SJSA1 (cell line): Measurements from ENCODE around the gene FETUB. TPM values are rescaled to one million over a fixed set of nuclear protein-coding genes. Genes with fewer than 3 reads are reported as not detected.
"Not testable (repeated sequence)": the region's sequence is repeated elsewhere in the genome, so short reads cannot be mapped to it uniquely, and the experiment has no call there.

Source experiments
- DNase-seq, 2 experiments: peaks; one replicate each; pipeline ENCODE4 v3.0.0-alpha.2; 2015 to 2020; ENCODE audit warnings: low spot score in 2 of 2, low read depth in 1 of 2
- H3K27ac ChIP-seq: fragments of 250-450 bp; sonication (Bioruptor Pico); 2 replicates; pipeline ENCODE4 v1.5.1; 2020; ENCODE audit warnings: mild to moderate bottlenecking, moderate library complexity
- H3K27me3 ChIP-seq: fragments of 250-450 bp; sonication (Bioruptor Pico); replicated peaks from 2 replicates; pipeline ENCODE4 v1.5.1; 2020; ENCODE audit warnings: mild to moderate bottlenecking, moderate library complexity
- H3K36me3 ChIP-seq: fragments of 250-450 bp; sonication (Bioruptor Pico); 2 replicates; pipeline ENCODE4 v1.5.1; 2020; ENCODE audit warnings: mild to moderate bottlenecking
- H3K4me1 ChIP-seq: fragments of 250-450 bp; sonication (Bioruptor Pico); replicated peaks from 2 replicates; pipeline ENCODE4 v1.6.1; 2021; ENCODE audit warnings: mild to moderate bottlenecking
- H3K4me3 ChIP-seq: fragments of 250-450 bp; sonication (Bioruptor Pico); 2 replicates; pipeline ENCODE4 v1.5.1; 2020; ENCODE audit warnings: mild to moderate bottlenecking
- H3K9me3 ChIP-seq: fragments of 250-450 bp; sonication (Bioruptor Pico); replicated peaks from 2 replicates; pipeline ENCODE4 v1.5.1; 2020; ENCODE audit warnings: mild to moderate bottlenecking
- total RNA-seq: library from RNA; depleted of rRNA; stranded (reverse); fragments of >200 nt; shearing (Covaris generic); gene quantifications from 2 replicates; pipeline ENCODE4 v1.2.3, GENCODE V29; 2014; rRNA removed

Gene FETUB
- total RNA-seq, 1 experiment from 2014 or later = not detected

GRCh38 chr3:186683979-186684378 lies 43.8 kb downstream of the FETUB start:
- Histone ChIP-seq H3K27me3 (no peaks in the 10 kb centered on the region), H3K4me3 (no peak overlapping the region), H3K27ac (no peak overlapping the region), H3K9me3 (no peaks in the 10 kb centered on the region), H3K36me3 (no peaks in the 10 kb centered on the region), H3K4me1 (no peaks in the 10 kb centered on the region)
- no peak for DNase-seq

DNA sequence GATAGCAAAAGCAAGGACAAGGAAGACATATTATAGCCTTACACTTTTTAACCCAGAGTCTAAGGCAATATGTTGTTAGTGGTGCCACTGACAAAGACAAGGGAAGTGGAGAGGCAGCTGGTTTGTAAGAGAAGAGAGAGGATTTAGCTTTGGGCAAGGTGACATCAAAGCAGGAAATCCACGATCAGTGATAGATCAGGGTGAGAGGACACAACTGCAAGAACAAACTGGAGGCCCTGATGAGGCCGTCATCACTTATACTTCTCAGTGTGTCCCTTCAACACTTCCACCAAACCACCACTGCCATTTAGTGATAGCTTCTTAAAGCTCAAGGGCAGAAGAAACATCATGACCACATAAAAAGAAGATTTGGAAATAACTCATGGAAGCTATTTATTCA lies 46.3 kb downstream of the FETUB start:
- not testable (repeated sequence) for H3K27me3 ChIP-seq, H3K27ac ChIP-seq, H3K9me3 ChIP-seq, H3K4me1 ChIP-seq, H3K4me3 ChIP-seq, H3K36me3 ChIP-seq, DNase-seq

DNA sequence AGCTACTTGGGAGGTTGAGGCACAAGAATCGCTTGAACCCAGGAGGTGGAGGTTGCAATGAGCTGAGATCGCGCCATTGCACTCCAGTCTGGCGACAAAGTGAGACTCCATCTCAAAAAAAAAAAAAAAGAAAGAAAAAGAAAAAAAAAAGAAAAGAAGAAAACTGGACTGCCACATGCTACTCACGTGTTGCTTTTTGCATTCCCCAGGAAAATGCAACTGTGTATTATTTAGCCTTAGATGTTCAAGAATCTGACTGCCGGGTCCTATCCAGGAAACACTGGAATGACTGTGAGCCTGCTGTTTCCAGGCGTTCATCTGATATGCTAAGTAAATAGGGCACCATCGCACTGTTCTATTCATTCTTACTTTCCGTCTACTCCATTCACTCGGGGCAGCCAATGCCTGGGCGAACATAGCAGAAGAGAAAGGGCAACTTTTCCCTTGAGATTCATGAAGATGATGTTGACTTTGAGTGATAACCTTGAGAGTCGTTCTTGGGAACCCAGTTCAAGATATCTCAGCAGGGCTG lies 47.0 kb downstream of the FETUB start:
- no peak overlapping the region for H3K27ac ChIP-seq
- H3K36me3 ChIP-seq = no peaks in the 10 kb centered on the region
- no peak for DNase-seq
- no peaks in the 10 kb centered on the region for H3K9me3 ChIP-seq
- no peaks in the 10 kb centered on the region for H3K27me3 ChIP-seq
- no peaks in the 10 kb centered on the region for H3K4me1 ChIP-seq
- no peak overlapping the region for H3K4me3 ChIP-seq

DNA sequence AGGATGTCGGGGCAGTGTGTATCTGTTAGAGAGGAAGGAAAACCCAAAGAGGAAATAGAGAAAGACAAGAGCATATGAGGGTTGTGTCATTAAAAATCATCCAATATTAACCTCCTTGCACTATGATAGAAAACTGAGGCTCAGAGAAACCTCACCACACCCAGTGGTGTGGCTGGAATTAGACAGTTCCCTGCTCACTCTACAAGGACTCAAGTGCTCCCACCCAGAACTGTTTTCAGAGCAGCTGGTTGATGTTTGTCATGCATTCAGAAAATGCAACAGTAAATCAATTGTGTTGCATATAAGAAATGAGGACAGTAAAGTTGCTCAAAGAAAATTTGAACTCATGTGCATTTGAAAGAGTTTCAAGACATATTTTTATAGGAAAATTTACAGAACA lies 50.1 kb downstream of the FETUB start:
- H3K27me3 ChIP-seq, H3K27ac ChIP-seq, DNase-seq, H3K9me3 ChIP-seq, H3K4me3 ChIP-seq, H3K4me1 ChIP-seq, H3K36me3 ChIP-seq: not testable (repeated sequence)

DNA sequence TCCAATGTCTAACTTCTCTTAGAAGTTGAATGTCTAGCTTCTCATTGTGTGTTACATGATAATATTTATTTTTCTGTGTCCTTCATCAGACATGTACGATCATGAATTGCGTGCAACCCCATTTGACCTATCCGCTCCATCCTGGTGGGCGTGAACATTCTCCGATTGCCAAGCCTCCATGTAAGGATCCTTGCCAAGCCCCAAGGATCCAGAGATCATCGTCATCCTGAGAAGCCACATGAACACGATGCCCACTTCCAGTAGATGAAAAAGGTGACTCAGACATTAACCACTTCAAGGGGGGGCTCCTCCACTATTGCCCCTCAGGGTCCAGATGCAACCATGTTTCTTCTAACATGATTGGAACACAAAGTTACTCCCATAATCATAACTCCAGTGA lies 51.5 kb downstream of the FETUB start:
- Histone ChIP-seq H3K27me3 (no peaks in the 10 kb centered on the region), H3K4me1 (no peaks in the 10 kb centered on the region), H3K36me3 (no peaks in the 10 kb centered on the region), H3K9me3 (no peaks in the 10 kb centered on the region), H3K4me3 (no peak overlapping the region), H3K27ac (no peak overlapping the region)
- DNase-seq = no peak

- H3K27ac ChIP-seq = no peak overlapping the region
- DNase-seq = no peak
- H3K4me3 ChIP-seq = no peak overlapping the region
- no peaks in the 10 kb centered on the region for H3K27me3 ChIP-seq
- no peaks in the 10 kb centered on the region for H3K36me3 ChIP-seq
- no peaks in the 10 kb centered on the region for H3K4me1 ChIP-seq
- H3K9me3 ChIP-seq = no peaks in the 10 kb centered on the region
Measured at GRCh38 chr3:186693843-186694242, 53.6 kb downstream of the FETUB start.

DNA sequence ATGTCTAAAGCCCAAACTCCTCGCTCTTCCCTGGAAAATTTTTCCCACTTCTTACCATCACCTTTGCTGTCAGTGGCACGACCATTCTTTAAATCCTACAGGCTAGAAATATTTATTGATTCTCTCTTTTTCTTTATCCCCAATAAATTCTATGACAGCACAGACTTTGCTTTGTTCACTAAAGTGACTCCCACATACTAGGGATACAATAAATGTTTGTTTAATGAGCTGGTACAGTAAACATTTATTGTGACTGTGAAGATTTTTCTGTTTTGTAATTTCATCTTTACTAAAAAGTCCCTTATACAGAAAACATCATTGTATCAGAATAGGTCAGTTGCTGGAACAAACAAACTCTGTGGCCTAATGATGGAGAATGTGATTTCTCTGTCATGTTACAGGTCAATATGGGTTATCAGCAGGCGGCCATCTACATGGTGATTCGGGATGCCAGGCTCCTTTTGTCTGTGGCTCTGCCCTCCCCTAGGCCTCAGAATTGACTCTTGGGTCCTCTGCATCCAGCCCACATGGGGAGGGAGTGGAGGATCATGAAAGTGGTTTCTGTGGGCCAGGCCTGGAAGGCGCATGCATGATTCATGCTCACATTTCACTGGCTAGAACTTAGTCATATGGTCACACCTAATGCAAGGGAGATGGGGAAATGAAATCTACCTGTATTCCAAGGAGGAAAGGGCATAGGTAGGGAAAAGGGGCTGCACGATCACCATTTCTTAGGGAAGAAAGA lies 54.3 kb downstream of the FETUB start:
- Histone ChIP-seq H3K27ac (no peak overlapping the region), H3K27me3 (no peaks in the 10 kb centered on the region), H3K4me1 (no peaks in the 10 kb centered on the region), H3K4me3 (no peak overlapping the region), H3K36me3 (no peaks in the 10 kb centered on the region), H3K9me3 (no peaks in the 10 kb centered on the region)
- DNase-seq = no peak

- Histone ChIP-seq H3K9me3 (no peaks in the 10 kb centered on the region), H3K27me3 (no peaks in the 10 kb centered on the region), H3K27ac (no peak overlapping the region), H3K36me3 (no peaks in the 10 kb centered on the region), H3K4me3 (no peak overlapping the region), H3K4me1 (no peaks in the 10 kb centered on the region)
- DNase-seq = no peak
Measured at GRCh38 chr3:186696522-186696921, 56.3 kb downstream of the FETUB start.

DNA sequence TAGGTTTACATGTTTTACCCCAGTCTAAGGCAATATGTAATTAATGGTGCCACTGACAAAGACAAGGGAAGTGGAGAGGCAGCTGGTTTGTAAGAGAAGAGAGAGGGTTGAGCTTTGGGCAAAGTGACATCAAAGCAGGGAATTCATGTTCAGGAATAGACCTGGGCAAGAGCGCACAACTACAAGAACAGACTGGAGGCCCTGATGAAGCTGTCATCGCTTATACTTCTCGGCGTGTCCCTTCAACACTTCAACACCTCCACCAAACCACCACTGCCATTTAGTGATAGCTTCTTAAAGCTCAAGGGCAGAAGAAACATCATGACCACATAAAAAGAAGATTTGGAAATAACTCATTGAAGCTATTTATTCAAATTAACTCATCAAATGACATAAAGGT lies 57.3 kb downstream of the FETUB start:
- Histone ChIP-seq H3K4me3 (no peak overlapping the region), H3K27ac (no peak overlapping the region), H3K9me3 (no peaks in the 10 kb centered on the region), H3K4me1 (no peaks in the 10 kb centered on the region), H3K27me3 (no peaks in the 10 kb centered on the region), H3K36me3 (no peaks in the 10 kb centered on the region)
- DNase-seq = no peak

DNA sequence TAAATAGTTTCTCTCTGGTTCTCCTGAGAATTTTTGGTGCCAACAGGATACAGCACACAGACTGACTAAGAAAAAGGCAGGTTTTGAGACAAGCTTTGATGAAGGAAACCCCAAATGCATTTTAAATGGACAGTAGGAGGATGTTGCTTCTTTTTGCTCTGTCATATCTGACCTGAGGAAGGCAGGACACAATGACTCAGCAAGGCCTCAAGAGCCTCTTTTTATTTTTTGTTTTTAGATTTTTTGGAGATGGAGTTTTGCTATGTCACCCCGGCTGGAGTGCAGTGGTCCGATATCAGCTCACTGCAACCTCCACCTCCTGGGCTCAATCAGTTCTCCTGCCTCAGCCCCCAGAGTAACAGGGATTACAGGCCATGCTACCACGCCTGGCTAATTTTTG lies 60.1 kb downstream of the FETUB start:
- DNase-seq = no peak
- H3K4me3 ChIP-seq = no peak overlapping the region
- H3K36me3 ChIP-seq = no peaks in the 10 kb centered on the region
- no peaks in the 10 kb centered on the region for H3K4me1 ChIP-seq
- no peak overlapping the region for H3K27ac ChIP-seq
- H3K27me3 ChIP-seq = no peaks in the 10 kb centered on the region
- no peaks in the 10 kb centered on the region for H3K9me3 ChIP-seq

GRCh38 chr3:186702451-186702850 lies 62.3 kb downstream of the FETUB start:
- H3K27ac ChIP-seq, H3K4me3 ChIP-seq, H3K4me1 ChIP-seq, H3K36me3 ChIP-seq, DNase-seq, H3K27me3 ChIP-seq, H3K9me3 ChIP-seq: not testable (repeated sequence)

Other genes with a start within 250 kb of the FETUB start
- gene CRYGS, start 96.0 kb upstream of the FETUB start, total RNA-seq = 0.63 and 0.81 TPM in 2 replicates
- gene TBCCD1, start 73.1 kb upstream of the FETUB start, total RNA-seq = 9.6 and 12.2 TPM in 2 replicates
- gene DNAJB11, start 69.7 kb upstream of the FETUB start, total RNA-seq = 152 and 170 TPM in 2 replicates
- gene AHSG, start 27.3 kb upstream of the FETUB start, total RNA-seq = not detected in 2 replicates
- not detected in 2 replicates for gene HRG, start 25.6 kb downstream of the FETUB start, total RNA-seq
- gene KNG1, start 77.0 kb downstream of the FETUB start, total RNA-seq = not detected in 2 replicates
- gene EIF4A2, start 143.2 kb downstream of the FETUB start, total RNA-seq = 466 and 604 TPM in 2 replicates
- 75.7 and 106 TPM in 2 replicates for gene RFC4, start 166.1 kb downstream of the FETUB start, total RNA-seq
- gene ADIPOQ, start 202.3 kb downstream of the FETUB start, total RNA-seq = not detected in 2 replicates